ENCODE data around the gene RND3. TPM values are rescaled to one million over a fixed set of nuclear protein-coding genes. Genes with fewer than 3 reads are reported as not detected.

Gene RND3
- total and polyA plus RNA-seq, 2 donors (not counting 1 experiment from before 2014, with no cell fraction given), result not detected

DNA sequence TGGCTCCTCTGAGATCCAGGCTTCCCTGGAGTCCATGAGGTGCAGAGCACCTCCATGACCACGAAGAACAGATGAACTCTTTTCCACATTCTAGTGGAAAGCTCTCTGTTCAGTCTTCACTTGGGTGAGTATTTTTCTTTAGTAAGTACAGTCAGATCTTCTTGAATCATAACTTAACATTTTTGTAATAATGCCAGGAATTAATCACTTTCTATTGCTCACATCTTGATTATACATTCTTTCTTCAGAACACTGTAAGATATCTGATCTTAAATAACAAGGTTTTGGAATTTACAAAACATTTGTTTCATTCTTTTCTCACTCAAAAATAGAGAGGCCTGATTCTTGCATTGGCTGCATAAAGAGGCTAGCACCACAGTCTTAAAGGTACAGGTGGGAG, 45.4 kb upstream of the RND3 start:
- no peaks in the 10 kb centered on the region for H3K4me1 Mint-ChIP-seq
- H3K27ac Mint-ChIP-seq, result no peak overlapping the region
- Histone ChIP-seq H3K4me3 (ENCODE audit: control extremely low read depth in 1 of 5, extremely low read depth in 1 of 5, insufficient read depth in 1 of 5, low read depth in 2 of 5, low read length in 4 of 5) (no peak overlapping the region), H3K9me3 (ENCODE audit: control extremely low read depth in 1 of 3, control insufficient read depth in 2 of 3, insufficient read depth in 1 of 3, low read length in 2 of 3) (no peaks in the 10 kb centered on the region), H3K27ac (ENCODE audit: low read length in 2 of 2) (no peak overlapping the region), H3K36me3 (replicated peaks in 1 of 2; ENCODE audit: control extremely low read depth in 1 of 2, control insufficient read depth in 1 of 2, extremely low read depth in 1 of 2, insufficient read depth in 2 of 2, low read length in 1 of 2) (no peaks in the 10 kb centered on the region), H3K79me2 (ENCODE audit: control insufficient read depth, insufficient read depth, low read length) (no peaks in the 10 kb centered on the region), H3K9ac (ENCODE audit: low read length) (no peak overlapping the region), H3K27me3 (replicated peaks in 1 of 4; ENCODE audit: control extremely low read depth in 1 of 4, control insufficient read depth in 3 of 4, insufficient read depth in 4 of 4, low read length in 3 of 4) (no peaks in the 10 kb centered on the region), H2AFZ (ENCODE audit: insufficient read depth, low read depth, low read length, poor library complexity, severe bottlenecking) (no peak overlapping the region), H4K20me1 (ENCODE audit: control insufficient read depth, insufficient read depth, low read length, poor library complexity, severe bottlenecking) (no peaks in the 10 kb centered on the region), H3K4me1 (ENCODE audit: control insufficient read depth in 2 of 2, insufficient read depth in 2 of 2, low read length in 2 of 2) (no peaks in the 10 kb centered on the region), H3K4me2 (replicated peaks; ENCODE audit: low read depth, low read length, poor library complexity, severe bottlenecking) (no peak overlapping the region)
- no peak overlapping the region for H3K4me3 Mint-ChIP-seq
- ChIA-PET CTCF (no interaction called here), POLR2A (no interaction called here)
- intact Hi-C loops (cut with micrococcal nuclease), result no loop called here
- TF ChIP-seq, protein P1, sequence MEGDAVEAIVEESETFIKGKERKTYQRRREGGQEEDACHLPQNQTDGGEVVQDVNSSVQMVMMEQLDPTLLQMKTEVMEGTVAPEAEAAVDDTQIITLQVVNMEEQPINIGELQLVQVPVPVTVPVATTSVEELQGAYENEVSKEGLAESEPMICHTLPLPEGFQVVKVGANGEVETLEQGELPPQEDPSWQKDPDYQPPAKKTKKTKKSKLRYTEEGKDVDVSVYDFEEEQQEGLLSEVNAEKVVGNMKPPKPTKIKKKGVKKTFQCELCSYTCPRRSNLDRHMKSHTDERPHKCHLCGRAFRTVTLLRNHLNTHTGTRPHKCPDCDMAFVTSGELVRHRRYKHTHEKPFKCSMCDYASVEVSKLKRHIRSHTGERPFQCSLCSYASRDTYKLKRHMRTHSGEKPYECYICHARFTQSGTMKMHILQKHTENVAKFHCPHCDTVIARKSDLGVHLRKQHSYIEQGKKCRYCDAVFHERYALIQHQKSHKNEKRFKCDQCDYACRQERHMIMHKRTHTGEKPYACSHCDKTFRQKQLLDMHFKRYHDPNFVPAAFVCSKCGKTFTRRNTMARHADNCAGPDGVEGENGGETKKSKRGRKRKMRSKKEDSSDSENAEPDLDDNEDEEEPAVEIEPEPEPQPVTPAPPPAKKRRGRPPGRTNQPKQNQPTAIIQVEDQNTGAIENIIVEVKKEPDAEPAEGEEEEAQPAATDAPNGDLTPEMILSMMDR (IDR thresholded peaks at IDR 0.05), result no peak
- no peak for TF ChIP-seq EZH2 (IDR thresholded peaks at IDR 0.05; ENCODE audit: borderline replicate concordance, insufficient read depth, low read depth, low read length, poor library complexity, severe bottlenecking)
- DNase-seq (no peak), ATAC-seq (ENCODE audit: low read depth) (no peak)
- no CpG with 5 or more reads among the region's 1 CpG for WGBS (ENCODE audit: insufficient coverage)
- peaks cover 4% of the 10 kb centered on the region for H3K9me3 Mint-ChIP-seq (ENCODE audit: insufficient read depth)
- H3K27me3 Mint-ChIP-seq, result no peaks in the 10 kb centered on the region

DNA sequence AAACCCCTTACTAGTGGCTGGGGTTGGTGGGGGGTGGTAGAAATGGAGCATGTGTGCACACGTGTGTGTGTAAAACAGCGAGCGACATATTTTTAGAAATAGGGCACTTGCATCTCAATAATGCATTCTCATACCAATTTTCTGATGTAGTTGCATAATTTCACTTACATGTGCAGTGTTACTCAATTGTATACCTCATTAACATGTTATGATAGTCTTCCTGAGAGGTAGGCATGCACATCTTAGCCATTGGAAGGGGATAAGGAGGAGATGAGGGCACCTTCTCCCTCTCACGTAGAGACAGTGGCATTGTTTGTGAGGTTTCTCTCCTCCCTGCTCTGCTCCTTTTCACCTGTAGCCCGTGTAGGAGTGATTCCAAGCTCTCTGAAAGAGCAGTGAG, 44.6 kb upstream of the RND3 start:
- ATAC-seq (ENCODE audit: low read depth) (no peak), DNase-seq (no peak)
- no peaks in the 10 kb centered on the region for H3K9me3 ChIP-seq (ENCODE audit: control extremely low read depth in 1 of 3, control insufficient read depth in 2 of 3, insufficient read depth in 1 of 3, low read length in 2 of 3)
- no peak overlapping the region for H3K4me2 ChIP-seq (replicated peaks; ENCODE audit: low read depth, low read length, poor library complexity, severe bottlenecking)
- H3K27me3 ChIP-seq (replicated peaks in 1 of 4; ENCODE audit: control extremely low read depth in 1 of 4, control insufficient read depth in 3 of 4, insufficient read depth in 4 of 4, low read length in 3 of 4), result no peaks in the 10 kb centered on the region
- H3K79me2 ChIP-seq (ENCODE audit: control insufficient read depth, insufficient read depth, low read length), result no peaks in the 10 kb centered on the region
- ChIA-PET CTCF (no interaction called here), POLR2A (no interaction called here)
- no peak overlapping the region for H3K4me3 ChIP-seq (ENCODE audit: control extremely low read depth in 1 of 5, extremely low read depth in 1 of 5, insufficient read depth in 1 of 5, low read depth in 2 of 5, low read length in 4 of 5)
- no peaks in the 10 kb centered on the region for H3K27me3 Mint-ChIP-seq
- H3K9ac ChIP-seq (ENCODE audit: low read length), result no peak overlapping the region
- H3K36me3 ChIP-seq (replicated peaks in 1 of 2; ENCODE audit: control extremely low read depth in 1 of 2, control insufficient read depth in 1 of 2, extremely low read depth in 1 of 2, insufficient read depth in 2 of 2, low read length in 1 of 2), result no peaks in the 10 kb centered on the region
- no peak overlapping the region for H3K4me3 Mint-ChIP-seq
- H4K20me1 ChIP-seq (ENCODE audit: control insufficient read depth, insufficient read depth, low read length, poor library complexity, severe bottlenecking), result no peaks in the 10 kb centered on the region
- no peak for TF ChIP-seq EZH2 (IDR thresholded peaks at IDR 0.05; ENCODE audit: borderline replicate concordance, insufficient read depth, low read depth, low read length, poor library complexity, severe bottlenecking)
- TF ChIP-seq, protein P1 (IDR thresholded peaks at IDR 0.05), result no peak
- peaks cover 2% of the 10 kb centered on the region for H3K9me3 Mint-ChIP-seq (ENCODE audit: insufficient read depth)
- no peak overlapping the region for H2AFZ ChIP-seq (ENCODE audit: insufficient read depth, low read depth, low read length, poor library complexity, severe bottlenecking)
- H3K27ac Mint-ChIP-seq, result no peak overlapping the region
- no peaks in the 10 kb centered on the region for H3K4me1 Mint-ChIP-seq
- WGBS (ENCODE audit: insufficient coverage), result 40% methylated on average over 1 of the region's 5 CpGs
- H3K4me1 ChIP-seq (ENCODE audit: control insufficient read depth in 2 of 2, insufficient read depth in 2 of 2, low read length in 2 of 2), result no peaks in the 10 kb centered on the region
- intact Hi-C loops (cut with micrococcal nuclease), result no loop called here
- no peak overlapping the region for H3K27ac ChIP-seq (ENCODE audit: low read length in 2 of 2)
